AG04450 (cell line): ENCODE data around the gene ATXN10. TPM values are rescaled to one million over a fixed set of nuclear protein-coding genes. Genes with fewer than 3 reads are reported as not detected.

ENCODE experiments used
- CTCF ChIA-PET: fragments of 300-600, 350-600 bp; formaldehyde crosslinking; extraction: SDS; loops from one replicate; lab custom pipeline; 2022; ENCODE audit warnings: antibody characterized with exemption, inconsistent platforms; lab: Charles Lee
- POLR2A ChIA-PET: fragments of 350-600 bp; formaldehyde crosslinking; extraction: SDS; loops from one replicate; lab custom pipeline; 2021; ENCODE audit warnings: antibody characterized with exemption, inconsistent platforms; lab: Yijun Ruan, JAX
- DNase-seq: peaks from one replicate; pipeline ENCODE4 v3.0.0-alpha.2; 2011; ENCODE audit warnings: low read depth, low spot score
- H3K27ac ChIP-seq: one replicate; pipeline ENCODE4 v1.5.1; 2012; ENCODE audit warnings: low read depth, low read length, control low read depth
- H3K27me3 ChIP-seq: one replicate; pipeline ENCODE4 v1.6.0; 2012; ENCODE audit warnings: low read length; ENCODE audit not compliant: control insufficient read depth, insufficient read depth
- H3K4me3 ChIP-seq: 2 replicates; pipeline ENCODE4 v1.5.1; 2011; ENCODE audit warnings: mild to moderate bottlenecking, low read depth, low read length, control low read depth
- H3K9me3 ChIP-seq: 2 replicates; pipeline ENCODE4 v1.5.1; 2012; ENCODE audit warnings: low read length; ENCODE audit not compliant: control insufficient read depth, insufficient read depth
- CTCF ChIP-seq: IDR thresholded peaks from 2 replicates; pipeline ENCODE4 v1.5.1; 2011; ENCODE audit warnings: low read depth, low read length, control low read depth, inconsistent platforms
- polyA plus RNA-seq: library from polyadenylated mRNA; depleted of rRNA; stranded (reverse); fragments of >200 nt; gene quantifications from 2 replicates; pipeline ENCODE4 v1.2.3, GENCODE V29; 2011

The ATXN10 gene
- polyA plus RNA-seq, 1 experiment = 521 TPM

- Histone ChIP-seq H3K27me3 (no peaks in the 10 kb centered on the region), H3K9me3 (no peaks in the 10 kb centered on the region), H3K4me3 (no peak overlapping the region), H3K27ac (no peak overlapping the region)
- no peak for DNase-seq
- CTCF ChIA-PET = interaction anchor here (0.6 to 1.5 kb wide), 2 partner anchors 52 to 81 kb away, joined by 4 to 6 read pairs; no protein-coding TSS in a partner anchor
- no peak for TF ChIP-seq CTCF
- POLR2A ChIA-PET = no interaction called here
These were observed 141.3 kb downstream of the ATXN10 start for GRCh38 chr22:45812910-45813309.

GRCh38 chr22:45814198-45814597, 142.6 kb downstream of the ATXN10 start:
- Histone ChIP-seq H3K27me3 (no peaks in the 10 kb centered on the region), H3K4me3 (no peak overlapping the region), H3K9me3 (no peaks in the 10 kb centered on the region), H3K27ac (no peak overlapping the region)
- ChIA-PET POLR2A (interaction anchor here (0.6 kb wide), 1 partner anchor 320 kb away, joined by 9 read pairs; no protein-coding TSS in a partner anchor), CTCF (no interaction called here)
- no peak for TF ChIP-seq CTCF
- DNase-seq = no peak

GRCh38 chr22:45816776-45817175, 145.1 kb downstream of the ATXN10 start:
- no peaks in the 10 kb centered on the region for H3K27me3 ChIP-seq
- no peak for TF ChIP-seq CTCF
- H3K9me3 ChIP-seq = no peaks in the 10 kb centered on the region
- ChIA-PET POLR2A (no interaction called here), CTCF (no interaction called here)
- H3K4me3 ChIP-seq = no peak overlapping the region
- no peak overlapping the region for H3K27ac ChIP-seq
- DNase-seq = no peak

DNA sequence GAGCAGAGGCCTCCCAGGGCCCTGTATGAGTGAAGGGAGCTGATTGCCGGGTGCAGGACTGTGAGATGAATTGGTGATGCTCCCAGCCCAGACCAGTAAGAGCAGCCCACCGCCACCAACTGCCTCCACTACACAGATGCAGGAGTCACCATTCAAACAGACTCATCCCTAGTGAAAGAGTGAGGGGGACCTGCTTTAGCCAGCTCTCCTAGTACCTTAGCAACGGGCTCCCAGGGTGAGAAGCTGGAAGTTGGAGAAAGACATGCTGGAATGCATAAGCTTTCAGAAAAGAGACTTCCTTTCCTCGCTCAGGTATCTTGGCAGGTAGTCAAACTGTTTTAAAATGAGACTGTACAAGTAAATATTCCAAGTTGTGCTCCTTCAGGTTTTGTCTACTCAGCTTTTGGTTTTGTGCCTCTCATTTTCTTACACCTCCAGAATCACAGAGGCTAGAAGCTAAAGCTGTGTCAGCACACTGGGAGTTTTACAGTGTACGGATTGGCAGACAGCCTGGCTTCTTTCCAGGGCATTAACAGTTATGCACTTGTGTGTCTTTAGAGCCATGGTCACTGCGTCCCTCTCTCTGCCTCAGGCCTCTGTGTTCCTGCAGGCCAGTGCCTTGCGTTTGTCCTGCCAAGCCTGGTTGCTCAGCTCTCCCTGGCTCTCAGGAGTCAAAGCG, 146.2 kb downstream of the ATXN10 start:
- DNase-seq = no peak
- TF ChIP-seq CTCF = no peak
- POLR2A ChIA-PET = interaction anchor here (0.6 to 1.0 kb wide), 2 partner anchors 86 to 123 kb away, joined by 3 to 6 read pairs; no protein-coding TSS in a partner anchor
- no peaks in the 10 kb centered on the region for H3K27me3 ChIP-seq
- no peaks in the 10 kb centered on the region for H3K9me3 ChIP-seq
- H3K27ac ChIP-seq = no peak overlapping the region
- CTCF ChIA-PET = interaction anchor here (1.0 kb wide), 1 partner anchor 46 kb away, joined by 3 read pairs; no protein-coding TSS in a partner anchor
- H3K4me3 ChIP-seq = no peak overlapping the region

GRCh38 chr22:45818424-45819085, 146.9 kb downstream of the ATXN10 start:
- no peak for DNase-seq
- Histone ChIP-seq H3K27ac (no peak overlapping the region), H3K27me3 (no peaks in the 10 kb centered on the region), H3K4me3 (no peak overlapping the region), H3K9me3 (no peaks in the 10 kb centered on the region)
- TF ChIP-seq CTCF = no peak
- POLR2A ChIA-PET = interaction anchor here (0.6 kb wide), 1 partner anchor 124 kb away, joined by 6 read pairs; no protein-coding TSS in a partner anchor
- CTCF ChIA-PET = no interaction called here
